ENCODE results near the gene TGIF1.

TGIF1 gene

DNA sequence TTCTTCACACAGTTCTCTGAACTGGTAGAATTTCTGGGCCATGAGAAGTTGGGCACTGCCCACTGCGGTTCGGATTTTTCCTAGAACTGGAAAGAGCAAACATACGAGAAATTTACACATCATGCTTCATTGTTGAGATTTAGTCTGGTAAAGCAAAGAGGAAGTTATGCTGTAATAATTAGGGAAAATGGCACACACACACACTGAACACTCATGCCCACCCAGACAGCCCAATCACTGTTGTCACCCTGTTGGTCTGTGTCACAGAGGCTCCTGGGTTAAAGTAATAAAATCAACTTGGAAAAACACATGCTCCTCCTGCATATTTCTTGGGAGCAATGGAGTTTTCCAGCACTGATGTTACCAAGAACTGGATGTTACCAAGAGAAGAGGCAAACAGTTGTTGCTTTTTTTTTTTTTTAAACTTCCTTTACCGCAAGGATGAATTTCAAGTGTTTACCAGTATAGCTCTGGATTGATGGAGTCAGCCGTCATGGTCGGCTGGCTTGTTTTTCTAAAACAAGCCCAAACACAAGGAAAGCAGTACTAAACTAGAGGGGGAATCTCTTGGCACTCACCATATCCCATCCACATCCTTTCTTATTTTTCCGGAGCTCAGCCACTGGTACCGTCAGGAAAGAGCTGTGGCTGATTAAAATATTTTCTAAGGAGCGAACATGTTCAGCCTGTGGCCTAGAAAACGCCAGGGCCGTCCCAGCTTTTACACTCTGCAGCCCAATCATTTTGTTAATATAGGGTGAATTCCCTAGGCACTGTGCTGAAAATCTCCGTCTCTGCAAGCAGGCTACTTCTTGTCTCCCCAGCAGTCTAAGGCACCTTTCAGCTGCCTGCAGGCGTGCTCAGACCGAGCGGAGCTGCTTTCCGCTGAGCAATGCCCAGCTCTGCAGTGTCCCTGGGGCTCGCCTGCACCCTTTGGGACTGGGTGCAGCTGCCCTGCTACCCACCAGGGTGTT, 58.9 kb downstream of the TGIF1 start:
- in situ Hi-C loops (cut with HindIII; ENCODE audit: low sequenced_read_pairs), result no loop called here

All from DLD1 (cell line).